ENCODE measurements around the gene PWWP2B. TPM values are rescaled to one million over a fixed set of nuclear protein-coding genes. Genes with fewer than 3 reads are reported as not detected.
A peak's percentile ranks its signal among the peaks of the same experiment; 100 is the strongest.

The PWWP2B gene
- total RNA-seq, 1 donor from 2014 or later: 24.4 TPM

DNA sequence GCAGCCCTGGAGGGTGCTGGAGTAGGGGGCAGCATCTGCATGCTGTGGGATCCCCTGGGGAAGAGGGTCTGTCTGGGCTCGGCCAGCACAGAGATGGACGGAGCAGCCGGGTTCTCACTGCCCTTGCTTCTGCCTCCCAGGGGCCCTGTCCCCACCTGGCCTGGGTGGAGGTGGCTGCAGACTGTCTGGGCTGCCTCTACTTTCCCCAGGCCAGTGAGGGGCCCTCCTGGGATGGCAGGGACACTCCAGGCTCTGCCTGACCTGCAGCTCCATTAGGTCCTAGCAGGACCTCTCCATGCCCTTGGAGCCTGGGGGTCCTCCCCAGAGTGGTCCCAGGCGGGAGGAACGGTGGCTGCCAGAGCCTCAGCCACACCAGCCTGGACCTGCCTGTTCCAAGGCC is 63.7 kb downstream of the PWWP2B start:
- no peaks in the 10 kb centered on the region for H3K27me3 ChIP-seq
- no peaks in the 10 kb centered on the region for H3K36me3 ChIP-seq
- H3K9me3 ChIP-seq: no peaks in the 10 kb centered on the region
- DNase-seq (ENCODE audit: low spot score in 2 of 2): no peak
- TF ChIP-seq, protein P1, sequence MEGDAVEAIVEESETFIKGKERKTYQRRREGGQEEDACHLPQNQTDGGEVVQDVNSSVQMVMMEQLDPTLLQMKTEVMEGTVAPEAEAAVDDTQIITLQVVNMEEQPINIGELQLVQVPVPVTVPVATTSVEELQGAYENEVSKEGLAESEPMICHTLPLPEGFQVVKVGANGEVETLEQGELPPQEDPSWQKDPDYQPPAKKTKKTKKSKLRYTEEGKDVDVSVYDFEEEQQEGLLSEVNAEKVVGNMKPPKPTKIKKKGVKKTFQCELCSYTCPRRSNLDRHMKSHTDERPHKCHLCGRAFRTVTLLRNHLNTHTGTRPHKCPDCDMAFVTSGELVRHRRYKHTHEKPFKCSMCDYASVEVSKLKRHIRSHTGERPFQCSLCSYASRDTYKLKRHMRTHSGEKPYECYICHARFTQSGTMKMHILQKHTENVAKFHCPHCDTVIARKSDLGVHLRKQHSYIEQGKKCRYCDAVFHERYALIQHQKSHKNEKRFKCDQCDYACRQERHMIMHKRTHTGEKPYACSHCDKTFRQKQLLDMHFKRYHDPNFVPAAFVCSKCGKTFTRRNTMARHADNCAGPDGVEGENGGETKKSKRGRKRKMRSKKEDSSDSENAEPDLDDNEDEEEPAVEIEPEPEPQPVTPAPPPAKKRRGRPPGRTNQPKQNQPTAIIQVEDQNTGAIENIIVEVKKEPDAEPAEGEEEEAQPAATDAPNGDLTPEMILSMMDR (IDR thresholded peaks at IDR 0.05): no peak
- H3K4me3 ChIP-seq: no peak overlapping the region
- H3K4me1 ChIP-seq: peaks cover 17 to 24% of the 10 kb centered on the region in 2 donors
- intact Hi-C loops (cut with DNase I): loop anchor here (5.0 kb wide), 1 partner anchor 128 kb away; the partner anchor contains the start of gene LRRC27
- no peak overlapping the region for H3K27ac ChIP-seq

DNA sequence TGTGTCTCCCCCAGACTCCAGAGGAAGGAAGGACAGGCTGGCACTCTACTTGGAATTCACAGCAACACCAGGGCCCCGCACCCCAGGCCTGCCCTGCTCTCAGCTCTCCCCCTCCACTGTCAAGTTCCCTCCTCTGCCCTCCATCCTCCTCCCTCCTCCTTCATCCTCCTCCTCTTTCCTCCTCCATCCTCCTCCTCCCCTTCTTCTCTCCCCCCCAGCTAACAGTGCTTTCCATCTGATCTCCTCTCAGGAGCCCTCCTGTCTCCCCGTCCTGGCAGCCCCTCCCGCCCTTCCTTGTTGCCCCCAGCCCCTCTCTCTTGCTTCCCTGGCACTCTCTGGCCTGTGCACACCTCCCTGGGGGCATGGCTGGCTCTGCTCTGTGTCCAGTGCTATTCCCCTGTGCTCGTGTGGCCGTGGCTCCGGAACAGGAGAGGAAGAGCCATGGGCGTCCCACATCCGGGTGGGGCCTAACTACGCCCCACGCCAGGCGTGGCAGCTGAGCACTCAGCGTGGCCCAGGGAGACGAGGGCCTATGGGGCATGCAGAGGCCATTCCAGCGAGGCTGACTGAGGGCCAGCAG is 64.2 kb downstream of the PWWP2B start:
- no peak overlapping the region for H3K27ac ChIP-seq

DNA sequence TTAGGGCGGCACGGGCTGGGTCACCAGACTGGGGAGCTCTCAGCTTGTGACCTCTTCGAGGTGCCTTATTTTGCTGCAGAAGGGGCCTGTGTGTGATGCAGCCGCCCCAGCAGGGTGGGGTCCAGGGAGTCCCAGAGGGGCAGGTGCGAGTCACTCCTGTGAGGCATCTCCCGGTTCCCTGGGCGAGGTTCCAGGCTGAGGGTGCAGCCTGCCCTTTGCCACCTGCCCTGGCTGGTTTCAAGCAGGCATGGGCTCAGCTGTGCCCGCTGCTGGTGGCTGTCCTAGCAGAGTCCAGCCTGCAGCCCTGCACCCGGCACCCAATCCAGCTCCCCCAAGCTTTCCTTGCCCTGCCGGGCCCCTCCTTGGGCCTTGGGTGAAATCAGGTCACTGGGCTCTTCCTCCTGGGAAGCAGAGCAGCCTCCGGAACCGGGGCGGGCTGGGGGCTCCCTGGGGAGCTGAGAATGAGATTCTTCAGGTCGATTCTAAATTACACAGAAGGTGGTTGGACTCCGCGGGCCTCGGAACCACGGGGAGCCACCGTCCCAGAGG is 64.8 kb downstream of the PWWP2B start:
- TF ChIP-seq, protein P1 (IDR thresholded peaks at IDR 0.05): no peak
- Histone ChIP-seq H3K9me3 (no peaks in the 10 kb centered on the region), H3K27ac (no peak overlapping the region), H3K27me3 (no peaks in the 10 kb centered on the region), H3K36me3 (no peaks in the 10 kb centered on the region), H3K4me1 (peaks cover 20 to 34% of the 10 kb centered on the region in 2 donors), H3K4me3 (no peak overlapping the region)
- DNase-seq (ENCODE audit: low spot score in 2 of 2): no peak
- intact Hi-C loops (cut with DNase I): loop anchor here (5.0 kb wide), 1 partner anchor 129 kb away; the partner anchor contains the start of gene LRRC27

More for the DNA sequence above, 64.2 kb downstream of the PWWP2B start:
- Histone ChIP-seq H3K9me3 (no peaks in the 10 kb centered on the region), H3K36me3 (no peaks in the 10 kb centered on the region), H3K4me3 (no peak overlapping the region), H3K4me1 (peaks cover 20 to 29% of the 10 kb centered on the region in 2 donors), H3K27me3 (no peaks in the 10 kb centered on the region)
- intact Hi-C loops (cut with DNase I): loop anchor here (5.0 kb wide), 1 partner anchor 129 kb away; the partner anchor contains the start of gene LRRC27
- no peak for DNase-seq (ENCODE audit: low spot score in 2 of 2)
- TF ChIP-seq, protein P1 (IDR thresholded peaks at IDR 0.05): no peak

DNA sequence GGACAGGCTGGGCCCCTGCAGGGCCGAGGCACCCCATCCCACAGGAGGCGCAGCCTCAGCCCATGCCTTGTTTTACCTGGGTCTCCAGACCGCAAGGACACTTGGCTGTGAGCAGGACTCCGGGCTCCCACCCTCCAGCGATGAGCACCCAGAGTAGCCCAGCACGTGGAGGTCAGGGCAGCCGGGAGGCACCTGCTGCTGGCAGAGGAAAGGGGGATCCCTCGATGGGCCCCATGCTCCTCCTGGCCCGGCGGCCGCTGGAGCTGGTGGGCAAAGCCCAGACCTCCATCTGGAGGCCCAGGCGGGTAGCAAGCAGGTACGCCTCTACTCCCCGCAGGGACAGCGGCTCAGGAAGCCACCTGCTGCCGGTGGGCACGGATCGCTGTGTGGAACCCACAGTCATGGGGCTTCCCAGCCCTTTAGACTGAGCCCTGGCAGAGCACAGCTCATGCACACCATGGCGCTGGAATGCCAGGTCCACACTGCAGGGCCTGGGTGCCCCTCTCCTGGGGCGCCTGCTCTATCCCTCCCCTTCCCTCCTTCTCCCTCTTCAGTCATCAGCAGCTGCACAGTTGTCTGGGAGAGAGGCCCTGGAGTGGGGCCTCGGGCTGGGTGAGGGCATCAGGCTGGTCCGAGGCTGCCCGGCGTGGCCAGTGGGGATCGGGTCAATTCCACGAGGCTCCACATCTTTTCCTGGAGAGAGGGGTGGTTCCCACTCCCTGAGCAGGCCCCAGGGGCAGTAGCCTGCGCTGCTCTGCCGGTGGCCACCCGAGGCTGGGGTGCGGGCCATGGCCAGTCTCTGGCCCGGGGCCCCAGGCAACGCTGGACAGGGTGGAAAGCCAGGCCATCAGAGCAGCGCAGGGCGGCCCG is 65.7 kb downstream of the PWWP2B start:
- intact Hi-C loops (cut with DNase I): loop anchor here (5.0 kb wide), 1 partner anchor 130 kb away; the partner anchor contains the start of gene LRRC27
- Histone ChIP-seq H3K9me3 (no peaks in the 10 kb centered on the region), H3K27ac (peak overlapping the region; percentile 96 to 98), H3K4me1 (peaks cover 20 to 37% of the 10 kb centered on the region in 2 donors), H3K4me3 (no peak overlapping the region), H3K36me3 (no peaks in the 10 kb centered on the region), H3K27me3 (no peaks in the 10 kb centered on the region)
- TF ChIP-seq, protein P1 (IDR thresholded peaks at IDR 0.05): no peak
- no peak for DNase-seq (ENCODE audit: low spot score in 2 of 2)

DNA sequence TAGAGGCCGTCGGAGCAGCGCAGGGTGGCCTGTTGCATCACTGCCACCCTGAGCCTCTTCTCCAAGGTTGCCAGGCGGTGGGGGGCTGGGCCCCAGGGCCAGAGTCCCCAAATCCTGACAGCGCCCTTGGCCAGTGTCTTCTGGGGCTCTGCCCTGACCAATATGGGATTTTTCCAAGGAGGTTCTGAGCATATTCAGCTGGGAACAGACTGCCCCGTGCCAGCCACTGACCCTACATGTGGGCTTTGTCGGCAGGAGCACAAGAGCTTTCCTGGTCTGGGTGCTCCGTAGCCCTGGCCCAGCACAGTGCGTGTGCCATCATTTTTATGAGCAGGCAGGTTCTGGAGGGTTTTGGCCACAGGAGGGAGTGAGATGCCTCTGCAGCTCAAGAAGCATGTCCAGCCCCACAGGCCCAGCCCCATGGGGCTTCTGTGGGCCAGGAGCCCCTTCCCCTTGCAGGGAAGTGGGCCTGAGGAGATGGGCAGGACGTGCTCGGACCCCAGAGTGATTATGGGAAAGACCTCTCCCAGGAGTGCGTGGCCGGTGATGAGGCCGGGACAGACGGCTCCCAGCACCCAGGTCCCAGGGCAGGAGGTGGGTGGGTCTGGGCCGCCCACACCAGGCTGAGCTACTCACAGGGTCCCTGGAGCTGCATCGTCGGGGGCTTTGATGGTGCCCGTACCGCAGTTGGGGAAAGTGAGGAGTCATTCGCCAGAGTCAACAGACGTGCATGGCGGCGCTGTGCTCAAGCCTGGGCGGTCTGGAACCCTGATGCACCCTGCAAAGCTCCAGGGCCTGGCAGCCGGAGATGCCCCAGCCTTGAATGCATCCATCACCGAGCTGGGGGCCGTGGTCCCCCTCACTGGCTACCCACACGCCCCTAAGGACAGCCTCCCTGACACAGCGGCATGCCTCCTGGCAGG is 66.6 kb downstream of the PWWP2B start:
- intact Hi-C loops (cut with DNase I): loop anchor here (1.0 to 5.0 kb wide), 5 partner anchors 54 to 168 kb away; partner anchors contain the start of genes INPP5A and LRRC27

More for the DNA sequence above, 66.6 kb downstream of the PWWP2B start:
- no peaks in the 10 kb centered on the region for H3K27me3 ChIP-seq
- H3K9me3 ChIP-seq: no peaks in the 10 kb centered on the region
- TF ChIP-seq, protein P1 (IDR thresholded peaks at IDR 0.05): peak in 2 of 3 experiments; percentile 10 to 36
- H3K27ac ChIP-seq: peak overlapping the region; percentile 96 to 98
- H3K36me3 ChIP-seq: no peaks in the 10 kb centered on the region
- peak overlapping the region in 1 of 2 donors; percentile 45 for H3K4me3 ChIP-seq
- H3K4me1 ChIP-seq: peaks cover 20 to 37% of the 10 kb centered on the region in 2 donors
- peak in 1 of 2 donors; percentile 76 for DNase-seq (ENCODE audit: low spot score in 2 of 2)

All from ascending aorta (tissue), 2 donors.